T47D (cell line): Measurements from ENCODE around the gene SOCS1.
A peak's percentile ranks its signal among the peaks of the same experiment; 100 is the strongest.
"Not testable (repeated sequence)": the region's sequence is repeated elsewhere in the genome, so short reads cannot be mapped to it uniquely, and the experiment has no call there.

ENCODE experiments used
- DNase-seq, 2 experiments: peaks; one replicate each; pipeline versions ENCODE4 v3.0.0 to v3.0.0-alpha.2; 2011 to 2012; ENCODE audit warnings: low read depth in 1 of 2, low spot score in 1 of 2
- JUND ChIP-seq: IDR thresholded peaks from 2 replicates; pipeline ENCODE4 v1.6.1; 2012; ENCODE audit warnings: low read depth
- in situ Hi-C: cut with HindIII; loops from 2 replicates; pipeline ENCODE4 v1.10.0; 2016; ENCODE audit warnings: low sequenced_read_pairs, low pct_unique_long_range_greater_than_20kb

SOCS1 gene

DNA sequence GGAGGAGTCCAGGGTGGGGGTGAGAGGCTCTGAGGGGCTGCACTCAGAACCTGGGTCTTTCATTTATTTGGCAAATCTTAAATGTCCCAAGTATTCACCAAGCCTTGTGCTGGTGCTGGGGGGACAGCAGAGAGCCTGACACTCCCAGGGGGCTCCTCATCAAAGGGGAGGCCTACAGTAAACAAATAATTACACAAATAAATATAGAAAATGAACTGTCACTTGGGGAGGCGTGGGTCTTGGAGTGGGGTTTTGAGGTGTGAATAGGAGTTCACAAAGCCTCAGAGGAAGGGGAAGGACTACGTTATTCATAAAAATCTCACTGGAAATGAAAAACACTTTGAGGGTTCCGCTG is 40.3 kb upstream of the SOCS1 start:
- no peak for DNase-seq
- no peak for TF ChIP-seq JUND
- in situ Hi-C loops, result no loop called here

DNA sequence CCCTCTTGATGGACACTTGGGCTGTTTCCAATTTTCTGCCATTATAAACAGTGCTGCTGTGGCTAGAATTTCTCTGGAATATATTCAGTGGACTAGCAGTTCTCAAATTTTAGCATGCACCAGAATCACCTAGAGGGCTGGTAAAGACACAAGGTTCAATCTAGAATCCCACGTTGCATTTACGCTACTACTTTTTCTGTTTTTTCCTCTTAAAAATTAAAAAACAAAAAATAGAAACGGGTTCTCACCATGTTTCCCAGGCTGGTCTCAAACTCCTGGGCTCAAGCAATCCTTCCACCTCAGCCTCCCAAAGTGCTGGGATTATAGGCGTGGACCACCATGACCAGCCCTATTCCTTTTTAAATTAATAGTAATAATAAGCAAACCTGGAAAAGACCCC is 39.7 kb upstream of the SOCS1 start:
- TF ChIP-seq JUND, result no peak
- no peak for DNase-seq
- in situ Hi-C loops, result no loop called here

DNA sequence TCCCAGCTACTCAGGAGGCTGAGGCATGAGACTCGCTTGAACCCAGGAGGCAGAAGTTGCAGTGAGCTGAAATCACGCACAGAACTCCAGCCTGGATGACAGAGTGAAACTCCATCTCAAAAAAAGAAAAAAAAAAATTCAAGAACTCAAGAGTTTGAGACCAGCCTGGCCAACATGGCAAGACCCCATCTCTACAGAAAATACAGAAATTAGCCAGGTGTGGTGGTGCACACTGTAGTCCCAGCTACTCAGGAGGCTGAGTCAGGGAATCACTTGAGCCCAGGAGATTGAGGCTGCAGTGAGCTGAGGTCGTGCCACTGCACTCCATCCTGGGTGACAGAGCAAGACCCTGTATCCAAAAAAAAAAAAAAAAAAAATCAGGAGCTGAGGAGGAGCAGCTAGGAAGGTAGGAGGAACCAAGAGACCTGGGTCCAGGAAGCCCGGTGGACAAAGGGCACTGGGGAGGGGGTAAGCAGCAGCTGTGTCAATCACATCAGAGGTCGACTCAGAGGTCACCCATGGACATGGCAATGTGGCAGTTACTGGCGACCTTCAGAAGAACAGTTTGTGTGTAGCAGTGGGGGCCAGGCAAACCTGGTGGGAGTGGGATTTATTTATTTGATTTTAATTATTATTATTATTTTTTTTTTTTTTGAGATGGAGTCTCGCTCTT is 36.2 kb upstream of the SOCS1 start:
- in situ Hi-C loops, result no loop called here
- DNase-seq, result no peak
- TF ChIP-seq JUND, result no peak

DNA sequence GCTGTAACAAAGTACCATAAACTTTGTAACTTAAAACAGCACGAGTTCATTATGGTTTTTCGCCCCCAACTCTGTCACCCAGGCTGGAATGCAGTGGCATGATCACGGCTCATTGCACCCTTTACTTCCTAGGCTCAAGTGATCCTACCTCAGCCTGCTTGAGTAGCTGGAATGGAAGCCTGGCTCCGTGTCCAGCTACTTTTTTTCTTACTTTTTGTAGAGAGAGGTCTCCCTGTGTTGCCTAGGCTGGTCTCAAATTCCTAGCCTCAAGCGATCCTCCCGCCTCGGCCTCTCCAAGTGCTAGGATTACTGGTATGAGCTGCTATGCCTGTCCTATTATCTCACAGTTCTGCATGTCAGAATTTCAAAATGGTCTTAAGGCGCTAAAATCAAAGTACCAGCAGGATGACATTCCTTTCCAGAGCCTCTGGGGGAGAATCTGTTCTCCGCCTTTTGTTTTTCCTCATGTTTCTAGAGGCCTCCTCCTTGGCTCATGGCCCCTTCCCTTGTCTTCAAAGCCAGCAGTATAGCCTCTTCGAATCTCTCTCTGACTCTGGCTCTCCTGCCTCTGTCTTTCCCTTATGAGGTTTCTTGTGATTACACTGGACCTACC is 35.2 kb upstream of the SOCS1 start:
- no peak for TF ChIP-seq JUND
- in situ Hi-C loops, result no loop called here
- peak in 1 of 2 experiments; percentile 33 for DNase-seq

DNA sequence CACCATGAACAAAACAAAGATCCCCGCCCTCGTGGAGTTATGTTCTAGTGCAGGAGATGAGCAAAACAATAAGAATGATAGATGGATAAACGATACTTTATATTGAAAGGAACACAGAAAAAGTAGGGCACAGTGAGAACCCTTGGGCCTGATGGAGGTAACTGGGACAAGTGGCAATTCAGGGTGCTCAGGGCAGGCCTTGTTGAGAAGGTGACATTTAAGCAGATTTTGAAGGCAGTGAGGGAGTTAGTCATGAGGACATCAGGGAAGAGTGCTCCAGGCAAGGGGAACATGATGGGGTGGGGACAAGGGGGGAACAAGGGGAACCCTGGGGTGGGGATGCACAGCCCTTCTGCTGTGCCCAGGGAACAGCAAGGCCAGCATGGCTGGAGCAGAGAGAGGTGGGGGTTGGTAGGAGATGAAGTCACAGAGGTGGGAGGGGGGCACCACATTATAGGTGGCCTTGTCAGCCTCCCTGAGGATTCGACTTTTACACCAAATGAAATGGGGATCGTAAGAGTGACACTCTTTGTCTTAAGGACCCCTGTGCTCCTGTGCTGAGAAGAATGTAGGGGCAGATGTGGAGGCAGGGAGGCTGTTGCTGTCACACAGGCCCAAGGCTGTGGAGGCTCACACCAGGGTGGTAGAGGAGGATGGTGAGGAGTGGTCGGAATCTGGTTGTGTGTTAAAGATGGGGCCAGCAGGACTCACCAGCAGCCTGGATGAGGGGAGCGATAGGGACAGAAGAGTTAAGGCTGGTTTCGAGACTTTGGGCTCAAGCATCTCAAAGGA is 34.3 kb upstream of the SOCS1 start:
- no peak for TF ChIP-seq JUND
- no peak for DNase-seq
- in situ Hi-C loops, result no loop called here

DNA sequence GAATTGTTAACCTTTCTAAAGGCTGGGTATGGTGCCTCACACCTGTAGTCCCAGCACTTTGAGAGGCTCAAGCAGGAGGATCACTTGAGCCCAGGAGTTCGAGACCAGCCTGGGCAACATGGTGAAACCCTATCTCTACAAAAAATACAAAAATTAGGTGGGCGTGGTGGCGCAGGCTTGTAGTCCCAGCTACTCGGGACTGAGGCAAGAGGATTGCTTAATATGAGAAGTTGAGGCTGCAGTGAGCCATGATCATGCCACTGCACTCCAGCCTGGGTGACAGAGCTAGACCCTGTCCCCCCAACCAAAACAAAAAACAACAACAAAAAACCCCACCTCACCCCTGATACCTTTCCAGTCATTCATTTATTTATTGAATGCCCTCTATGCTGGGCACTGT is 33.7 kb upstream of the SOCS1 start:
- DNase-seq, in situ Hi-C loops: not testable (repeated sequence)

DNA sequence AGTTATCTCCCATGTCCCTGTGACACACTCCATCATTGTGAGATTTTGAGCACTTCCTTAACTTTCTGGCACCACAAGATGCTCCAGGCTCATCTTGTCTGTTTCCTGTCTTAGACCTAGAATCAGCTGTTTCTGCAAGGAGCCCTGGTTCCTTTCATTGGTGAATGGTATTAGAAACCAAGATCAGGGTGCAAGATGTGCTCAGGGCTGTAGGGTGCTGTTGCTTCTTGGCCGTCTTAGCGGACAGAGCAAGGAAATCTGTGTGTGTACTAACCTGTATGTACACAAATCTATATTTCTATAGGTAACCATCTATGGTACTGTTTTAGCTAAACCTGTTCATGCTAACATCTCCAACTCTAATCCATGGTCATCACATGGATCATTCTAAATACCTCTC is 33.2 kb upstream of the SOCS1 start:
- in situ Hi-C loops, result no loop called here
- DNase-seq, result no peak
- TF ChIP-seq JUND, result no peak

DNA sequence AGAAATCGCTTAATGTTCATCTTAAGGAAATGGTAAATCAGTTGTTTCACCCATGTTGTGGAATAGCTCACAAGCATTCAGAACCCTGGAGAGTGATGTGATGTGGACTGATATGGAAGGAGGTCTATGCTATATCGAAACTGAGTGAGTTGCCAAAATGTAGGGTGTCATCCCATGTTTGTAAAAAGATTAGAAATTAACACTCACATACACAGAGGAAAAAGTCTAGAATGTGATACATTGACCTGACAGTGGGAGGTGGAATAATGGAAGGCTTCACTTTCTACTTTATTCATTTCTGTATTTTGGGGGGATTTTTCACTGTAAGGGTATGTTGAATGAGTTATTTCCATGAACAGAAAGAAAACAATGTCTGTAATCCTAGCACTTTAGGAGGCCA is 29.8 kb upstream of the SOCS1 start:
- TF ChIP-seq JUND, result no peak
- in situ Hi-C loops, result no loop called here
- DNase-seq, result no peak

DNA sequence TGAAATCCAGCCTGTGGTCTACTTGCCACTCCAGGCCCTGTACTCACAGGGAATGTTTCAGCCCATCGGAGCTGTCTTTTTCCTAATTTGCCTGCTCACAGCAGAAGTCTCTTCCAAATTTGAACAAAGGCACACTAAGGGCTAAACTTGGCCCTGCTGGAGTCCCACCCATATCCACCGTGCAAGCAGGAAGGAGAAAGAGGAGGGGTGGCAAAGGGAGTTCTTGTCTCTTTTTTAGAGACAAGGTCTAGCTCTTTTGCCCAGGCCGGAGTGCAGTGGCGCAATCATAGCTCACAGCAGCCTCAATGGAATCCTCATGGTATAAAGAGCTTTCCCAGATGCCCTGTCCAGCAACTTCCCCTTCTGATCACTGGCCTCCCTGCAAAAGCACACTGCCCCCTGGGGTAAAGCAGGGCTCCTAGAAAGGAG is 27.8 kb upstream of the SOCS1 start:
- DNase-seq, result no peak
- no peak for TF ChIP-seq JUND
- in situ Hi-C loops, result no loop called here

DNA sequence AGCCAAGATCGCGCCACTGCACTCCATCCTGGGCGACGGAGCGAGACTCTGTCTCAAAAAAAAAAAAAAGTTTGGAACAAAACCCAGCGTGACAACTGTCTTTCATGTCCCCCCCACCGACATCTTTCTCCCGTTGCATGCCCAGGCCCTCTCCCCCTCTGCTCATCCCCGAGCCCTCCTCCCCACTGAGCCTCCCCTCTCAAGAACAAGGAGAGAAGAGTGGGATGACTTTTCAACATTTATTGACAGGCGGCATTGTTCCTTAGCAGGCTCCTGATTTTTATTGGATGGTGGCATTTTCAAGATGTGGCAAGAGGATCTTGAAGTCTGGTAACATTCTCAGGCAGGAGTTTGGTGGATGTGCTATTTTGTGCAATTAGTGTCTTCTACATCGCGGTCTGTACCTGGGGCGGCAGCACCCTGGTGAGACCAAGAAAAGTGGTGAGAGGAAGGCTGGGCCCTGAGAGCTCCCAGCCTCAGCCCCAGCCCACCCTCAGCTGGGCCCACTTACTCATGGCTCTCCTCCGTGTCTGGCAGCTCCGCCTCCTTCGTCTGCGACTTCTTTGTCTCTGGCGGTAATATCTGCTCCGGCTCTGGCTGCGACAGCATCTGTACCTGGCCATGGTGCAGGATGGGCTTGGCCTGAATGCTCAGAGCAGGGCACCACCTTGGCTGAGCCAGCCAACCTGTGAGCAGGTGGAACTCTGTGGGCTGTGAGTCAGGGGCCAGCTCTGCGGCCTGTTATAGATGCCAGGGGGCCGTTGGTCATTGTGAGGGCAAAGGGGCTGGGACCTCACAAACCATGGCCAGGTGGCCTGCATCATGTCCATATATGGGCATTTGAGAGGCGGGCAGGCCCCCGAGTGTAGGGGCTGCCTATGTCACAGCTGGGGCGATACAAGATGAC is 24.9 kb upstream of the SOCS1 start, which contains the start of gene PRM1:
Gene PRM1, minus strand, starts transcription at position 715 of the 907 bp plus-strand sequence. Its CDS starts 92 bp downstream, at position 623.
- DNase-seq, result no peak
- in situ Hi-C loops, result no loop called here
- no peak for TF ChIP-seq JUND

DNA sequence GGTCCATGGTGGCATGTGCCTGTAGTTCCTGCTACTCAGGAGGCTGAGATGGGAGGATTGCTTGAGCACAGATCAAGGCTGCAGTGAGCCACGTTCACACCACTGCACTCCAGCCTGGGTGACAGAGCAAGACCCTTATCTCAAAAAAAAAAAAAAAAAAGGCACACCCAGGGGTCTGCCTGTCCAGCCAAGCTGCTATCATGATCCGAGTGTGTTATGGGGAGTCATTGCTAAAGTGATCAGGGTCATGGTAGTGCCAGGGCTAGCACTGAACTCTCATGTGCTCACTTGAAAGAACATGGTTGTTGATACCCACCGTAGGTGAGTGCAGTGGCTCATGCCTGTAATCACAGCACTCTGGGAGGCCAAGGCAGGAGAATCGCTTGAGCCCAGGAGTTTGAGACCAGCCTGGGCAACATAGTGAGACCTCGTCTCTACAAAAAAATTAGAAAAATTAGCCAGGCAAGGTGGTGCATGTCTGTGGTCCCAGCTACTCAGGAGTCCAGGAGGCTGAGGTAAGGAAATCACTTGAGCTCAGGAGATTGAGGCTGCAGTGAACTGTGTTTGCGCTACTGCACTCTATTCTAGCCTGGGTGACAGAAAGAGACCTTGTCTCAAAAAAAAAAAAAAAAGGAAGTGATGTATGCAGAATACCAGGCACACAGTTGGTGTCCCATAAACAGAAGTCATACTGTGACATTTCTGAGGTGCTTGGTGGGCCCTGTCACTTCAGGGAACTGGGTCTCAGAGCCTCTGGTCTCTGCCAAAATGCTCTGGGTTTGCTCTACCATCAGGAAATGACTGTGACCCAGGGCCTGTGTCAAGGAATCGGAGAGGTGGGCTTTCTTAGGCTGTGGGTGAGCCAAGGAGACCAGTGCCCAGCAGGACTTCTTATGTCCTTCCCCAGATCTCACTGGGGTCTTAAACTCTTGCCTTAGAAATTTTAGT is 23.0 kb upstream of the SOCS1 start:
- TF ChIP-seq JUND, result no peak
- in situ Hi-C loops, result no loop called here
- DNase-seq, result no peak
